Sigmoid colon (tissue), 7 donors: Measurements from ENCODE around the gene FGF11. TPM values are rescaled to one million over a fixed set of nuclear protein-coding genes. Genes with fewer than 3 reads are reported as not detected.
A peak's percentile ranks its signal among the peaks of the same experiment; 100 is the strongest.

Experiments
- DNase-seq: peaks from one replicate; pipeline ENCODE4 v3.0.0-alpha.2; 2019
- H3K27ac ChIP-seq, 4 donors: fragments of 200-600 bp; sonication (generic); one replicate each; pipeline ENCODE4 v1.5.1; 2016 to 2019; ENCODE audit warnings: mild to moderate bottlenecking in 1 of 4
- H3K27me3 ChIP-seq, 3 donors: fragments of 200-600 bp; sonication (generic); one replicate each; pipeline ENCODE4 v1.5.1; 2019; ENCODE audit warnings: mild to moderate bottlenecking in 1 of 3
- H3K36me3 ChIP-seq, 4 donors: fragments of 200-600 bp; sonication (generic); one replicate each; pipeline ENCODE4 v1.5.1; 2016 to 2019
- H3K4me1 ChIP-seq, 4 donors: fragments of 200-600 bp; sonication (generic); one replicate each; pipeline ENCODE4 v1.5.1; 2017 to 2019
- H3K4me3 ChIP-seq, 4 donors: fragments of 200-600 bp; sonication (generic); one replicate each; pipeline ENCODE4 v1.5.1; 2017 to 2019; ENCODE audit warnings: mild to moderate bottlenecking in 2 of 4, moderate library complexity in 1 of 4
- H3K9me3 ChIP-seq, 4 donors: fragments of 200-600 bp in 3 of 4; sonication (generic) in 3 of 4; one replicate each; pipeline versions ENCODE4 v1.5.1 to v1.6.1; 2013 to 2019
- CTCF ChIP-seq, 4 experiments: fragments of 450-650 bp in 3 of 4; fragments of 200-600 bp in 1 of 4; IDR thresholded peaks; one replicate each; pipeline ENCODE4 v1.5.1; 2016 to 2019; ENCODE audit warnings: antibody characterized with exemption in 4 of 4, mild to moderate bottlenecking in 3 of 4, moderate library complexity in 2 of 4
- EP300 ChIP-seq, 4 donors: sonication (generic); formaldehyde crosslinking; IDR thresholded peaks; one replicate each; pipeline ENCODE4 v1.6.1; 2017; ENCODE audit warnings: antibody characterized with exemption in 4 of 4
- POLR2A ChIP-seq, 2 donors: fragments of 450-650 bp; IDR thresholded peaks; one replicate each; pipeline ENCODE4 v1.6.1; 2016; ENCODE audit warnings: antibody characterized with exemption in 2 of 2, mild to moderate bottlenecking in 2 of 2, moderate library complexity in 2 of 2
- POLR2AphosphoS5 ChIP-seq, 4 donors: sonication (generic); formaldehyde crosslinking; IDR thresholded peaks; one replicate each; pipeline ENCODE4 v1.6.1; 2017; ENCODE audit warnings: antibody characterized with exemption in 4 of 4
- whole genome bisulfite sequencing, 2 donors: extraction: QIAGEN DNeasy Blood & Tissue Kit; methylation state at CpG; one replicate each; pipeline ENCODE4 v1.1.7; 2013; 5-methylcytosine and 5-hydroxymethylcytosine counted together
- intact Hi-C: fragments of 100-400 bp; cut with DNase I; formaldehyde crosslinking; loops from one replicate; pipeline ENCODE4 v1.15.1; 2023
- polyA plus RNA-seq, 3 donors: library from polyadenylated mRNA; stranded (reverse); fragments of 200-250 nt; gene quantifications; one replicate each; pipeline ENCODE4 v1.2.3, GENCODE V29; 2013
- total RNA-seq, 4 donors: library from RNA; depleted of rRNA; stranded (reverse); fragments of >200 nt; gene quantifications; one replicate each; pipeline ENCODE4 v1.1.0, GENCODE V29; 2016
- donor health status: healthy with polysubstance abuse.
- donor health status: Bipolar disorder and iron deficiency.
- donor health status: healthy.

FGF11 gene
- total RNA-seq (under 1 TPM in 1 of 4 donors, not detected in 3; 0.36 TPM), polyA plus RNA-seq (1 to 10 TPM in 1 of 3 donors, under 1 TPM in 1, not detected in 1; 0.69 to 2.8 TPM)

- DNase-seq = no peak
- H3K4me1 ChIP-seq = peaks cover 0 to 59% (median 51%) of the 10 kb centered on the region in 4 donors
- no peaks in the 10 kb centered on the region for H3K36me3 ChIP-seq
- 3% methylated on average over 50 of the region's 50 CpGs for WGBS, 2 donors
- TF ChIP-seq CTCF (IDR thresholded peaks at IDR 0.05) (no peak), POLR2AphosphoS5 (IDR thresholded peaks at IDR 0.05) (no peak), POLR2A (IDR thresholded peaks at IDR 0.05) (no peak), EP300 (IDR thresholded peaks at IDR 0.05) (no peak)
- H3K4me3 ChIP-seq = peak within 1 kb of the TSS in 3 of 4 donors; percentile 14 to 43 (median 33)
- peaks cover 46 to 79% (median 67%) of the 10 kb centered on the region in 3 donors for H3K27me3 ChIP-seq
- no peak within 1 kb of the TSS for H3K27ac ChIP-seq
- H3K9me3 ChIP-seq = no peaks in the 10 kb centered on the region
- intact Hi-C loops = no loop called here
Observed at GRCh38 chr17:7439462-7440112, at the start of gene FGF11. TSS of gene FGF11 (plus strand) at chr17:7439512. CDS start at chr17:7439621, 109 bp downstream.

- Histone ChIP-seq H3K27me3 (no peaks in the 10 kb centered on the region), H3K9me3 (no peaks in the 10 kb centered on the region), H3K4me1 (peaks cover 0 to 21% (median 16%) of the 10 kb centered on the region in 4 donors), H3K36me3 (peaks cover 0 to 41% (median 12%) of the 10 kb centered on the region in 4 donors), H3K4me3 (no peak overlapping the region), H3K27ac (no peak overlapping the region)
- TF ChIP-seq EP300 (IDR thresholded peaks at IDR 0.05) = no peak
- no peak for TF ChIP-seq POLR2AphosphoS5 (IDR thresholded peaks at IDR 0.05)
- no peak for TF ChIP-seq POLR2A (IDR thresholded peaks at IDR 0.05)
- TF ChIP-seq CTCF (IDR thresholded peaks at IDR 0.05) = no peak
- WGBS, 2 donors = 88% methylated on average over 19 of the region's 19 CpGs
- no peak for DNase-seq
- intact Hi-C loops = no loop called here
Observed at GRCh38 chr17:7389924-7390910, 49.1 kb upstream of the FGF11 start.

GRCh38 chr17:7391307-7391706, 48.0 kb upstream of the FGF11 start:
- 58 to 60% methylated on average over 2 of the region's 2 CpGs for whole genome bisulfite sequencing, 2 donors
- intact Hi-C loops = no loop called here
- Histone ChIP-seq H3K27ac (no peak overlapping the region), H3K4me1 (peaks cover 0 to 25% (median 19%) of the 10 kb centered on the region in 4 donors), H3K27me3 (no peaks in the 10 kb centered on the region), H3K4me3 (no peak overlapping the region), H3K9me3 (no peaks in the 10 kb centered on the region), H3K36me3 (peaks cover 0 to 41% (median 12%) of the 10 kb centered on the region in 4 donors)
- TF ChIP-seq CTCF (IDR thresholded peaks at IDR 0.05) (no peak), POLR2AphosphoS5 (IDR thresholded peaks at IDR 0.05) (no peak), EP300 (IDR thresholded peaks at IDR 0.05) (no peak), POLR2A (IDR thresholded peaks at IDR 0.05) (no peak)
- no peak for DNase-seq

GRCh38 chr17:7392696-7393612, 46.4 kb upstream of the FGF11 start:
- H3K9me3 ChIP-seq = no peaks in the 10 kb centered on the region
- peak overlapping the region in 3 of 4 donors; percentile 90 to 93 (median 91) for H3K27ac ChIP-seq
- H3K4me1 ChIP-seq = peaks cover 0 to 25% (median 19%) of the 10 kb centered on the region in 4 donors
- no peak for DNase-seq
- WGBS, 2 donors = 75 to 81% methylated on average over 42 of the region's 42 CpGs
- no peaks in the 10 kb centered on the region for H3K27me3 ChIP-seq
- H3K36me3 ChIP-seq = peaks cover 0 to 36% (median 12%) of the 10 kb centered on the region in 4 donors
- TF ChIP-seq CTCF (IDR thresholded peaks at IDR 0.05) (no peak), POLR2A (IDR thresholded peaks at IDR 0.05) (no peak), POLR2AphosphoS5 (IDR thresholded peaks at IDR 0.05) (no peak), EP300 (IDR thresholded peaks at IDR 0.05) (no peak)
- H3K4me3 ChIP-seq = peak overlapping the region; percentile 68 to 79 (median 70)
- intact Hi-C loops = no loop called here
